Peyer's patch (tissue), 4 donors: ENCODE results near the gene CTCFL.

Source experiments
- POLR2A ChIP-seq, 2 donors: fragments of 450-650 bp; IDR thresholded peaks; one replicate each; pipeline ENCODE4 v1.5.1; 2017; ENCODE audit warnings: antibody characterized with exemption in 2 of 2, mild to moderate bottlenecking in 2 of 2, moderate library complexity in 2 of 2
- TF ChIP-seq, protein P1 (sequence below), 6 experiments: fragments of 450-650 bp in 4 of 6; fragments of 200-600 bp in 2 of 6; sonication (generic) in 1 of 6; IDR thresholded peaks; one replicate each; pipeline ENCODE4 v1.5.1; 2017 to 2019; ENCODE audit warnings: antibody characterized with exemption in 6 of 6, mild to moderate bottlenecking in 3 of 6, moderate library complexity in 1 of 6

DNA sequence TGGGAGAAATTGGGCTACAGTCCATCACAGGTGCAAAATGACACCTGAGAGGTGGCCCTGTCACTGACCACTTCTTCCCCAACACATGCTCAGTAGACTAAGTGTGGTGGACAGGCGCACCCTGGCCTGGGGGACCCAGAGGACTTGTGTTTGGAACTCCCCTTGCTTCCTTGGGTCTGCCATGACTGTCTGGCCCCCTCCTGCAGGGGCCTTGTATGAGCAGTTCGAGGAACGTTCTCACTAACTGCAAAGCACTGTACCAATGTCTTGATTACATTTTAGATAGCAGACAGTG, 32.0 kb upstream of the CTCFL start:
- TF ChIP-seq, protein P1, sequence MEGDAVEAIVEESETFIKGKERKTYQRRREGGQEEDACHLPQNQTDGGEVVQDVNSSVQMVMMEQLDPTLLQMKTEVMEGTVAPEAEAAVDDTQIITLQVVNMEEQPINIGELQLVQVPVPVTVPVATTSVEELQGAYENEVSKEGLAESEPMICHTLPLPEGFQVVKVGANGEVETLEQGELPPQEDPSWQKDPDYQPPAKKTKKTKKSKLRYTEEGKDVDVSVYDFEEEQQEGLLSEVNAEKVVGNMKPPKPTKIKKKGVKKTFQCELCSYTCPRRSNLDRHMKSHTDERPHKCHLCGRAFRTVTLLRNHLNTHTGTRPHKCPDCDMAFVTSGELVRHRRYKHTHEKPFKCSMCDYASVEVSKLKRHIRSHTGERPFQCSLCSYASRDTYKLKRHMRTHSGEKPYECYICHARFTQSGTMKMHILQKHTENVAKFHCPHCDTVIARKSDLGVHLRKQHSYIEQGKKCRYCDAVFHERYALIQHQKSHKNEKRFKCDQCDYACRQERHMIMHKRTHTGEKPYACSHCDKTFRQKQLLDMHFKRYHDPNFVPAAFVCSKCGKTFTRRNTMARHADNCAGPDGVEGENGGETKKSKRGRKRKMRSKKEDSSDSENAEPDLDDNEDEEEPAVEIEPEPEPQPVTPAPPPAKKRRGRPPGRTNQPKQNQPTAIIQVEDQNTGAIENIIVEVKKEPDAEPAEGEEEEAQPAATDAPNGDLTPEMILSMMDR (IDR thresholded peaks at IDR 0.05): no peak
- TF ChIP-seq POLR2A (IDR thresholded peaks at IDR 0.05): no peak
